ENCODE data around the gene PCDHGB5.

The PCDHGB5 gene

DNA sequence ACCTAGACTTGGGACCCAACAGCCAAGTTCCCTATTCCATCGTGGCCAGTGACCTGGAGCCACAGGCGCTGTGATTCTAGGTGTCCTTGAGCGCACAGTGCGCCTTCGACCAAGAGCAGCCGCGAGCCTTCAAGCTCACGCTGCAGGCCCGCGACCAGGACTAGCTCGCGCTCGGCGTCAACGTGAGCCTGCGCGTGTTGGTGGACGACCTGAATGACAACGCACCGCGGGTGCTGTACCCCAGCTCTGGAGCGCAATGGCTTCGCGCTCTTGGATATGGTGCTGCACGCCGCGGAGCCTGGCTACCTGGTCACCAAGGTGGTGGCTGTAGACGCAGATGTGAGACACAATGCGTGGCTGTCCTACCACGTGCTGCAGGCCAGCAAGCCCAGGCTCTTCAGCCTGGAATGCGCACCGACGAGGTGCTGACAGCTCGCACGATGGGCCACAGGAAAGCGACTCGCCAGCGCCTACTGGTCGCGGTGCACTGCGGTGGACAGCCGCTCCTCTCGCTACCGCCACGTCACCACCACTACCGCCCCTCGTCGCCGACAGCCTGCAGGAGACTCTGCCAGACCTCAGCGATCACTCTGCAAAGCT is 43.9 kb downstream of the PCDHGB5 start:
- DNase-seq (ENCODE audit: low spot score): no peak
